Measurements from ENCODE around the gene R3HDM2. TPM values are rescaled to one million over a fixed set of nuclear protein-coding genes. Genes with fewer than 3 reads are reported as not detected.
A peak's percentile ranks its signal among the peaks of the same experiment; 100 is the strongest.
"Not testable (repeated sequence)": the region's sequence is repeated elsewhere in the genome, so short reads cannot be mapped to it uniquely, and the experiment has no call there.

Gene R3HDM2
- polyA plus RNA-seq, 6 donors from 2014 or later, result 2.9 to 20.4 (median 10.2) TPM

GRCh38 chr12:57419495-57419894 is 11.3 kb downstream of the R3HDM2 start:
- H3K9me3 Mint-ChIP-seq, result no peaks in the 10 kb centered on the region
- no peaks in the 10 kb centered on the region for H3K27me3 Mint-ChIP-seq
- peaks cover 0 to 8% of the 10 kb centered on the region in 2 donors for H3K36me3 Mint-ChIP-seq
- H3K4me1 Mint-ChIP-seq, result peaks cover 33 to 48% (median 45%) of the 10 kb centered on the region in 3 donors
- peak overlapping the region in 5 of 6 donors; percentile 5 to 79 (median 40) for H3K27ac Mint-ChIP-seq
- no peak for ATAC-seq (ENCODE audit: low read depth in 2 of 2)
- peak overlapping the region in 1 of 8 donors; percentile 17 for H3K4me3 Mint-ChIP-seq
- no peak for DNase-seq

DNA sequence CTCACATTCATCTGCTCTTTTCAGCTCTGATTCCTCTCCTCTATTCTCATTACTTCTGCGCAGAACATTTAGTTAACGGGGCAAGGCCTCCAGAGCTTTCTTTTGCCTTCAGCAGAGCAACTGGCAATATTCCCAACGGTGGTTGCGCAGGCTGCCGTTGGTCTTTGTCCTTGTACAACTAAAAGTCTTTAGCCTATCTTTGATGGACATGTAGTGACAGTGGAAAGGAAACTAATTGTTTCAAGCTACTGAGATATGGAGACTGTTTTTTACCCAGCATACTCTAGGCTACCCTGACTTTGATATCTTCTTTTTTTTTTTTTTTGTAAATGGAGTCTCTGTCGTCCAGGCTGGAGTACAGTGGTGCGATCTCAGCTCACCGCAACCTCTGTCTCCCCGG is 12.6 kb downstream of the R3HDM2 start:
- Mint-ChIP-seq H3K27me3 (no peaks in the 10 kb centered on the region), H3K36me3 (peaks cover 0 to 4% of the 10 kb centered on the region in 2 donors), H3K27ac (peak overlapping the region in 3 of 6 donors; percentile 33 to 88 (median 75)), H3K4me1 (peaks cover 30 to 43% (median 42%) of the 10 kb centered on the region in 3 donors), H3K9me3 (no peaks in the 10 kb centered on the region), H3K4me3 (no peak overlapping the region)
- DNase-seq (no peak), ATAC-seq (ENCODE audit: low read depth in 2 of 2) (no peak)

- ATAC-seq (ENCODE audit: low read depth in 2 of 2), result no peak
- Mint-ChIP-seq H3K27ac (peak overlapping the region in 4 of 6 donors; percentile 44 to 95 (median 75)), H3K36me3 (no peaks in the 10 kb centered on the region), H3K4me1 (peaks cover 35 to 54% (median 43%) of the 10 kb centered on the region in 3 donors), H3K9me3 (no peaks in the 10 kb centered on the region), H3K4me3 (no peak overlapping the region), H3K27me3 (no peaks in the 10 kb centered on the region)
- no peak for DNase-seq
These were observed 14.5 kb downstream of the R3HDM2 start for GRCh38 chr12:57416039-57416996.

DNA sequence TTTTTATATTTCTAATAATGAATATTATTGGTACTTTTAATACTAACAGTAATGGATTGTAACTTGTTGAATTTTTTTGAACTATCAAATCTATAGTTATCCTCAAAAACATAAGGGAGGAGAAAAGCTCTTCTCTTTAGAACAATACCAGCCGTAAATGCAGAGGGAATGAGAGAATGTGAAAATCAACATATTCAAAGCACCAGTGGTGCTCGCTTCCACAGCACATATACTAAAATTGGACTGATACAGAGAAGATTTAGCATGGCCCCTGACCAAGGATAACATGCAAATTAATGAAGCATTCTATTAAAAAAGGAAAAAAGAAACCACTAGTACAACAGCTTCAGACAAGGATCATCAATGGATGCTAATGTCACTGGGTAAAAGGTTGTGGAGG is 15.8 kb downstream of the R3HDM2 start:
- H3K27ac Mint-ChIP-seq, result peak overlapping the region in 2 of 6 donors; percentile 1 to 33
- H3K4me1 Mint-ChIP-seq, result peaks cover 27 to 47% (median 39%) of the 10 kb centered on the region in 3 donors
- no peak for DNase-seq
- no peaks in the 10 kb centered on the region for H3K9me3 Mint-ChIP-seq
- H3K4me3 Mint-ChIP-seq, result no peak overlapping the region
- no peaks in the 10 kb centered on the region for H3K27me3 Mint-ChIP-seq
- no peaks in the 10 kb centered on the region for H3K36me3 Mint-ChIP-seq
- ATAC-seq (ENCODE audit: low read depth in 2 of 2), result no peak

- DNase-seq; ATAC-seq (ENCODE audit: low read depth in 2 of 2); H3K36me3 Mint-ChIP-seq; H3K9me3 Mint-ChIP-seq; H3K27me3 Mint-ChIP-seq; H3K4me3 Mint-ChIP-seq: not testable (repeated sequence)
- Mint-ChIP-seq H3K4me1 (peaks cover 21 to 42% (median 34%) of the 10 kb centered on the region in 3 donors), H3K27ac (peak overlapping the region in 1 of 6 donors; percentile 94)
These were observed 16.7 kb downstream of the R3HDM2 start for GRCh38 chr12:57414160-57414559.

DNA sequence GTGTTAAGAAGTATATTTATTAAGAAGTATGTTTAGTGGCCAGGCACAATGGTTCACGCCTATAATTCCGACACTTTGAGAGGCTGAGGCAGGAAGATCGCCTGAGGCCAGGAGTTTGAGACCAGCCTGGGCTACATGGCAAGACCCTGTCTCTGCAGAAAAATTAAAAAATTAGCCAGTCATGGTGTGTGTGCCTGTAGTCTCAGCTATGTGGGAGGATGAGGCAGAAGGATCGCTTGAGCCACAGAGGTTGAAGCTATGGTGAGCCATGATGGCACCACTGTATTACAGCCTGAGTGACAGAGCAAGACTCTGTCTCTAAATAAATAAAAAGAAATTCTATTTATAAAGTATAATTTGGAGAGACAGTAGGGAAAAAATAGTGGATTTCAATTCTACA is 20.3 kb downstream of the R3HDM2 start:
- Mint-ChIP-seq H3K36me3 (no peaks in the 10 kb centered on the region), H3K27me3 (no peaks in the 10 kb centered on the region), H3K9me3 (no peaks in the 10 kb centered on the region), H3K4me1 (peaks cover 11 to 25% (median 11%) of the 10 kb centered on the region in 3 donors), H3K4me3 (no peak overlapping the region), H3K27ac (no peak overlapping the region)
- ATAC-seq (ENCODE audit: low read depth in 2 of 2) (no peak), DNase-seq (no peak)

DNA sequence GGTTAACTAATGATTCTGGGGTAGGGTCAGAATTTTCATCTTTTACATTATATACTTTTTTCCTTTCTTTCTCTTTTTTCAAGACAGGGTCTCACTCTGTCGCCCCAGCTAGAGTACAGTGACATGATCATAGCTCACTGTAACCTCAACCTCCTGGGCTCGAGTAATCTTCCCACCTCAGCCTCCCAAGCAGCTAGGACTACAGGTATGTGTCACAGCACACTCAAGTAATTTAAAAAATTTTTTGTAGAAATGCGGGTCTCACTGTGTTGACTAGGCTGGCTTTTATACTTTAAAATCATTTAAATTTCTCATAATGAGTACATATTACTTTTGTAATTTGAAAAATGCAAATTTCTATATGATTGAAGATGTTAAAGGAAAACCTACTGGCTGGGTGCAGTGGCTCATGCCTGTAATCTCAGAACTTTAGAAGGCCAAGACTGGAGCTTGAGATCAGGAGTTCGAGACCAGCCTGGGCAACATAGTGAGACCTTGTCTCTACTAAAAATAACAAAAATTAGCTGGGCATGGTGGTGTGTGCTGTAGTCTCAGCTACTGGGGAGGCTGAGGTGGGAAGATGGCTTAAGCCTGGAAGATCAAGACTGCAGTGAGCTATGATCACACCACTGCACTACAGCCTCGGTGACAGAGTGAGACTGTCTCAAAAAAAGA is 25.7 kb downstream of the R3HDM2 start:
- H3K36me3 Mint-ChIP-seq, result no peaks in the 10 kb centered on the region
- no peaks in the 10 kb centered on the region for H3K27me3 Mint-ChIP-seq
- H3K9me3 Mint-ChIP-seq, result no peaks in the 10 kb centered on the region
- H3K27ac Mint-ChIP-seq, result peak overlapping the region in 5 of 6 donors; percentile 23 to 90 (median 49)
- H3K4me3 Mint-ChIP-seq, result no peak overlapping the region
- DNase-seq, result no peak
- no peak for ATAC-seq (ENCODE audit: low read depth in 2 of 2)
- peaks cover 0 to 18% (median 13%) of the 10 kb centered on the region in 3 donors for H3K4me1 Mint-ChIP-seq

- not testable (repeated sequence) for H3K9me3 Mint-ChIP-seq; H3K36me3 Mint-ChIP-seq; H3K27ac Mint-ChIP-seq; H3K27me3 Mint-ChIP-seq; ATAC-seq (ENCODE audit: low read depth in 2 of 2); DNase-seq; H3K4me3 Mint-ChIP-seq
- peaks cover 6 to 19% (median 19%) of the 10 kb centered on the region in 3 donors for H3K4me1 Mint-ChIP-seq
These were observed 28.7 kb downstream of the R3HDM2 start for GRCh38 chr12:57402156-57402555.

DNA sequence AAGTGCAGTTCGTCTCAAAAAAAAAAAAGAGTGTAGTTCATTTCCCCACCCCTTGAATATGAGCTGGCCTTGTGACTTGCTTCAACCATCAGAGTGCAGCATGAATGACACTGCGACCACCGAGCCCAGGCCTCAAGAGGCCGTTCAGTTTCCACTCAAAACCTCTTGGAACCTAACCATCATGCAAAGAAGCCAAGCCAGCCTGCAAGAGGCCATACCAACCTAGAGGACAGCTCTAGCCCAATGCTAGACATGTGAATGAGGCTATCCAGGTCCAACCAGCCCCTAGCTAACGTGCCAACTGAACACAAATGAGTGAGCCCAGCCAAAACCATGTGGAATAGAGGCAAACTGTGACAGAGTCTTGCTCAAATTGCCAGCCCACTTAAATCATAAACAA is 29.7 kb downstream of the R3HDM2 start:
- ATAC-seq (ENCODE audit: low read depth in 2 of 2) (no peak), DNase-seq (no peak)
- Mint-ChIP-seq H3K4me1 (peaks cover 6 to 19% (median 19%) of the 10 kb centered on the region in 3 donors), H3K9me3 (no peaks in the 10 kb centered on the region), H3K36me3 (no peaks in the 10 kb centered on the region), H3K27ac (no peak overlapping the region), H3K27me3 (no peaks in the 10 kb centered on the region), H3K4me3 (no peak overlapping the region)

GRCh38 chr12:57399718-57400463 is 31.0 kb downstream of the R3HDM2 start:
- not testable (repeated sequence) for H3K27me3 Mint-ChIP-seq; ATAC-seq (ENCODE audit: low read depth in 2 of 2); H3K9me3 Mint-ChIP-seq; H3K4me3 Mint-ChIP-seq; H3K36me3 Mint-ChIP-seq; DNase-seq
- H3K4me1 Mint-ChIP-seq, result peaks cover 12 to 21% (median 19%) of the 10 kb centered on the region in 3 donors
- peak overlapping the region in 1 of 6 donors; percentile 44 for H3K27ac Mint-ChIP-seq

- H3K4me3 Mint-ChIP-seq, result no peak overlapping the region
- peaks cover 0 to 13% of the 10 kb centered on the region in 2 donors for H3K36me3 Mint-ChIP-seq
- peak overlapping the region in 1 of 6 donors; percentile 32 for H3K27ac Mint-ChIP-seq
- no peaks in the 10 kb centered on the region for H3K27me3 Mint-ChIP-seq
- peaks cover 13 to 21% (median 14%) of the 10 kb centered on the region in 3 donors for H3K4me1 Mint-ChIP-seq
- DNase-seq (no peak), ATAC-seq (ENCODE audit: low read depth in 2 of 2) (no peak)
- H3K9me3 Mint-ChIP-seq, result no peaks in the 10 kb centered on the region
These were observed 33.4 kb downstream of the R3HDM2 start for GRCh38 chr12:57397441-57397840.

DNA sequence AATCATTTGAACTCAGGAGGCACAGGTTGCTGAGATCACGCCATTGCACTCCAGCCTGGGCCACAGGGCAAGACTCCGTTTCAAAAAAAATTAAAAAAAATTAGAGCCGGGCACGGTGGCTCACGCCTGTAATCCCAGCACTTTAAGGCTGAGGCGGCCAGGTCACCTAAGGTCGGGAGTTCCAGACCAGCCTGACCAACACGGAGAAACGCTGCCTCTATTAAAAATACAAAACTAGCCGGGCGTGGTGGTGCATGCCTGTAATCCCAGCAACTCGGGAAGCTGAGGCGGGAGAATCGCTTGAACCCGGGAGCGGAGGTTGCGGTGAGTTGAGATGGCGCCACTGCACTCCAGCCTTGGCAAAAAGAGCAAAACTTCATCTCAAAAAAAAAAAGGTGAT is 35.7 kb downstream of the R3HDM2 start:
- H3K27me3 Mint-ChIP-seq, result no peaks in the 10 kb centered on the region
- peaks cover 0 to 17% of the 10 kb centered on the region in 2 donors for H3K36me3 Mint-ChIP-seq
- H3K27ac Mint-ChIP-seq, result no peak overlapping the region
- no peak overlapping the region for H3K4me3 Mint-ChIP-seq
- no peaks in the 10 kb centered on the region for H3K9me3 Mint-ChIP-seq
- peaks cover 6 to 18% (median 16%) of the 10 kb centered on the region in 3 donors for H3K4me1 Mint-ChIP-seq
- DNase-seq (no peak), ATAC-seq (ENCODE audit: low read depth in 2 of 2) (no peak)

GRCh38 chr12:57390174-57390573 is 40.7 kb downstream of the R3HDM2 start:
- DNase-seq (no peak), ATAC-seq (ENCODE audit: low read depth in 2 of 2) (no peak)
- Mint-ChIP-seq H3K4me3 (no peak overlapping the region), H3K27ac (peak overlapping the region in 1 of 6 donors; percentile 70), H3K27me3 (no peaks in the 10 kb centered on the region), H3K36me3 (peaks cover 12 to 29% of the 10 kb centered on the region in 2 donors), H3K9me3 (no peaks in the 10 kb centered on the region), H3K4me1 (peaks cover 0 to 12% (median 9%) of the 10 kb centered on the region in 3 donors)
